Stimulated activated CD8-positive, alpha-beta memory T cell treated with anti-CD3 and anti-CD28 coated beads, Interleukin-7, amount 100 ng/mL, for 48 hours (primary cell): ENCODE measurements around the gene TRIO.
A peak's percentile ranks its signal among the peaks of the same experiment; 100 is the strongest.

Experiments
- DNase-seq, 2 donors: peaks; one replicate each; pipeline ENCODE4 v3.0.0-alpha.2; 2020; ENCODE audit warnings: low read depth in 1 of 2; ENCODE audit errors: extremely low read depth in 1 of 2

TRIO gene

GRCh38 chr5:14281746-14282181 is 138.6 kb downstream of the TRIO start:
- peak in 1 of 2 donors; percentile 29 for DNase-seq

GRCh38 chr5:14283139-14283538 is 140.0 kb downstream of the TRIO start:
- no peak for DNase-seq

GRCh38 chr5:14284392-14285148 is 141.4 kb downstream of the TRIO start:
- DNase-seq, result no peak

GRCh38 chr5:14286007-14286406 is 142.9 kb downstream of the TRIO start:
- no peak for DNase-seq

- DNase-seq, result no peak
Observed at GRCh38 chr5:14286574-14287421, 143.7 kb downstream of the TRIO start.

- no peak for DNase-seq
Observed at GRCh38 chr5:14292766-14293658, 149.9 kb downstream of the TRIO start.

GRCh38 chr5:14295610-14296009 is 152.5 kb downstream of the TRIO start:
- DNase-seq, result no peak

- no peak for DNase-seq
Observed at GRCh38 chr5:14296533-14297331, 153.6 kb downstream of the TRIO start.

GRCh38 chr5:14297697-14298096 is 154.6 kb downstream of the TRIO start:
- DNase-seq, result no peak

- DNase-seq, result no peak
Observed at GRCh38 chr5:14298126-14298847, 155.1 kb downstream of the TRIO start.

- no peak for DNase-seq
Observed at GRCh38 chr5:14299666-14300065, 156.5 kb downstream of the TRIO start.

- DNase-seq, result no peak
Observed at GRCh38 chr5:14301186-14301585, 158.0 kb downstream of the TRIO start.

- DNase-seq, result no peak
Observed at GRCh38 chr5:14302330-14302729, 159.2 kb downstream of the TRIO start.

- no peak for DNase-seq
Observed at GRCh38 chr5:14305045-14305444, 161.9 kb downstream of the TRIO start.

- no peak for DNase-seq
Observed at GRCh38 chr5:14306329-14306815, 163.2 kb downstream of the TRIO start.

- DNase-seq, result no peak
Observed at GRCh38 chr5:14308384-14309154, 165.4 kb downstream of the TRIO start.

- DNase-seq, result no peak
Observed at GRCh38 chr5:14309199-14309598, 166.1 kb downstream of the TRIO start.

GRCh38 chr5:14309878-14310531 is 166.9 kb downstream of the TRIO start:
- DNase-seq, result no peak
